ENCODE results near the gene PODXL2. TPM values are rescaled to one million over a fixed set of nuclear protein-coding genes. Genes with fewer than 3 reads are reported as not detected.
"Not testable (repeated sequence)": the region's sequence is repeated elsewhere in the genome, so short reads cannot be mapped to it uniquely, and the experiment has no call there.

Gene PODXL2
- total RNA-seq, 2 experiments from 2014 or later: 0.98 to 1.1 TPM

GRCh38 chr3:127674790-127675189 lies 45.8 kb downstream of the PODXL2 start:
- CTCF ChIA-PET: no interaction called here
- H3K27ac Mint-ChIP-seq: no peak overlapping the region

GRCh38 chr3:127675651-127676391 lies 46.8 kb downstream of the PODXL2 start:
- no peak overlapping the region for H3K27ac Mint-ChIP-seq
- CTCF ChIA-PET: interaction anchor here (0.5 kb wide), 1 partner anchor 13 kb away, joined by 3 read pairs; no protein-coding TSS in a partner anchor
- H3K36me3 Mint-ChIP-seq (ENCODE audit: low read depth): no peaks in the 10 kb centered on the region
- no peaks in the 10 kb centered on the region for H3K27me3 Mint-ChIP-seq (ENCODE audit: low read depth)
- no peak overlapping the region for H3K4me3 Mint-ChIP-seq
- H3K4me1 Mint-ChIP-seq (ENCODE audit: low read depth): peaks cover 22% of the 10 kb centered on the region
- no peak for DNase-seq
- intact Hi-C loops (cut with micrococcal nuclease): loop anchor here (10.0 kb wide), 1 partner anchor 1439 kb away; no protein-coding TSS in a partner anchor
- no peaks in the 10 kb centered on the region for H3K9me3 Mint-ChIP-seq

More at GRCh38 chr3:127674790-127675189, 45.8 kb downstream of the PODXL2 start:
- H3K36me3 Mint-ChIP-seq (ENCODE audit: low read depth): no peaks in the 10 kb centered on the region
- peaks cover 22% of the 10 kb centered on the region for H3K4me1 Mint-ChIP-seq (ENCODE audit: low read depth)
- no peaks in the 10 kb centered on the region for H3K27me3 Mint-ChIP-seq (ENCODE audit: low read depth)
- H3K9me3 Mint-ChIP-seq: no peaks in the 10 kb centered on the region
- H3K4me3 Mint-ChIP-seq: no peak overlapping the region
- intact Hi-C loops (cut with micrococcal nuclease): loop anchor here (5.0 to 10.0 kb wide), 2 partner anchors 448 to 1440 kb away; partner anchors contain the start of gene RUVBL1
- no peak for DNase-seq

- CTCF ChIA-PET: interaction anchor here (0.9 kb wide), 1 partner anchor 77 kb away, joined by 3 read pairs; no protein-coding TSS in a partner anchor
- intact Hi-C loops (cut with micrococcal nuclease): loop anchor here (10.0 kb wide), 1 partner anchor 1438 kb away; no protein-coding TSS in a partner anchor
- Mint-ChIP-seq H3K4me1 (ENCODE audit: low read depth) (peaks cover 19% of the 10 kb centered on the region), H3K9me3 (no peaks in the 10 kb centered on the region), H3K27me3 (ENCODE audit: low read depth) (no peaks in the 10 kb centered on the region), H3K4me3 (no peak overlapping the region), H3K27ac (no peak overlapping the region), H3K36me3 (ENCODE audit: low read depth) (no peaks in the 10 kb centered on the region)
- no peak for DNase-seq
These were observed 47.5 kb downstream of the PODXL2 start for GRCh38 chr3:127676456-127676855.

- no peaks in the 10 kb centered on the region for H3K27me3 Mint-ChIP-seq (ENCODE audit: low read depth)
- DNase-seq: no peak
- intact Hi-C loops (cut with micrococcal nuclease): loop anchor here (10.0 kb wide), 1 partner anchor 1438 kb away; no protein-coding TSS in a partner anchor
- CTCF ChIA-PET: interaction anchor here (0.9 kb wide), 1 partner anchor 78 kb away, joined by 3 read pairs; no protein-coding TSS in a partner anchor
- H3K4me3 Mint-ChIP-seq: no peak overlapping the region
- H3K27ac Mint-ChIP-seq: no peak overlapping the region
- peaks cover 19% of the 10 kb centered on the region for H3K4me1 Mint-ChIP-seq (ENCODE audit: low read depth)
- no peaks in the 10 kb centered on the region for H3K9me3 Mint-ChIP-seq
- H3K36me3 Mint-ChIP-seq (ENCODE audit: low read depth): no peaks in the 10 kb centered on the region
These were observed 48.0 kb downstream of the PODXL2 start for GRCh38 chr3:127676921-127677351.

GRCh38 chr3:127677541-127678314 lies 48.7 kb downstream of the PODXL2 start:
- Mint-ChIP-seq H3K9me3 (no peaks in the 10 kb centered on the region), H3K4me1 (ENCODE audit: low read depth) (peaks cover 19% of the 10 kb centered on the region), H3K4me3 (no peak overlapping the region), H3K36me3 (ENCODE audit: low read depth) (no peaks in the 10 kb centered on the region), H3K27me3 (ENCODE audit: low read depth) (no peaks in the 10 kb centered on the region), H3K27ac (no peak overlapping the region)
- no peak for DNase-seq
- intact Hi-C loops (cut with micrococcal nuclease): loop anchor here (10.0 kb wide), 1 partner anchor 1437 kb away; no protein-coding TSS in a partner anchor
- CTCF ChIA-PET: interaction anchor here (0.9 kb wide), 1 partner anchor 79 kb away, joined by 3 read pairs; no protein-coding TSS in a partner anchor

GRCh38 chr3:127678315-127678599 lies 49.3 kb downstream of the PODXL2 start:
- CTCF ChIA-PET: no interaction called here

GRCh38 chr3:127678611-127679533 lies 49.9 kb downstream of the PODXL2 start:
- H3K4me1 Mint-ChIP-seq (ENCODE audit: low read depth): peaks cover 19% of the 10 kb centered on the region
- H3K36me3 Mint-ChIP-seq (ENCODE audit: low read depth): no peaks in the 10 kb centered on the region
- no peaks in the 10 kb centered on the region for H3K27me3 Mint-ChIP-seq (ENCODE audit: low read depth)
- H3K27ac Mint-ChIP-seq: no peak overlapping the region
- H3K9me3 Mint-ChIP-seq: no peaks in the 10 kb centered on the region
- intact Hi-C loops (cut with micrococcal nuclease): loop anchor here (10.0 kb wide), 1 partner anchor 1436 kb away; no protein-coding TSS in a partner anchor
- H3K4me3 Mint-ChIP-seq: no peak overlapping the region
- CTCF ChIA-PET: interaction anchor here (0.6 to 1.1 kb wide), 2 partner anchors 82 to 1593 kb away, joined by 3 to 5 read pairs; no protein-coding TSS in a partner anchor
- DNase-seq: no peak

More at GRCh38 chr3:127678315-127678599, 49.3 kb downstream of the PODXL2 start:
- DNase-seq: no peak
- H3K27ac Mint-ChIP-seq: no peak overlapping the region
- no peak overlapping the region for H3K4me3 Mint-ChIP-seq
- no peaks in the 10 kb centered on the region for H3K27me3 Mint-ChIP-seq (ENCODE audit: low read depth)
- no peaks in the 10 kb centered on the region for H3K9me3 Mint-ChIP-seq
- peaks cover 19% of the 10 kb centered on the region for H3K4me1 Mint-ChIP-seq (ENCODE audit: low read depth)
- intact Hi-C loops (cut with micrococcal nuclease): loop anchor here (10.0 kb wide), 1 partner anchor 1437 kb away; no protein-coding TSS in a partner anchor
- no peaks in the 10 kb centered on the region for H3K36me3 Mint-ChIP-seq (ENCODE audit: low read depth)

- H3K4me1 Mint-ChIP-seq (ENCODE audit: low read depth): peaks cover 17% of the 10 kb centered on the region
- no peaks in the 10 kb centered on the region for H3K9me3 Mint-ChIP-seq
- H3K27me3 Mint-ChIP-seq (ENCODE audit: low read depth): no peaks in the 10 kb centered on the region
- CTCF ChIA-PET: interaction anchor here (0.6 to 1.1 kb wide), 2 partner anchors 83 to 1594 kb away, joined by 3 to 5 read pairs; no protein-coding TSS in a partner anchor
- no peaks in the 10 kb centered on the region for H3K36me3 Mint-ChIP-seq (ENCODE audit: low read depth)
- no peak overlapping the region for H3K4me3 Mint-ChIP-seq
- H3K27ac Mint-ChIP-seq: no peak overlapping the region
- DNase-seq: no peak
- intact Hi-C loops (cut with micrococcal nuclease): loop anchor here (10.0 kb wide), 1 partner anchor 1435 kb away; no protein-coding TSS in a partner anchor
These were observed 50.7 kb downstream of the PODXL2 start for GRCh38 chr3:127679534-127680145.

GRCh38 chr3:127680146-127680661 lies 51.2 kb downstream of the PODXL2 start:
- DNase-seq: no peak
- H3K36me3 Mint-ChIP-seq (ENCODE audit: low read depth): no peaks in the 10 kb centered on the region
- H3K27ac Mint-ChIP-seq: no peak overlapping the region
- CTCF ChIA-PET: no interaction called here
- no peaks in the 10 kb centered on the region for H3K27me3 Mint-ChIP-seq (ENCODE audit: low read depth)
- H3K4me1 Mint-ChIP-seq (ENCODE audit: low read depth): peaks cover 12% of the 10 kb centered on the region
- intact Hi-C loops (cut with micrococcal nuclease): no loop called here
- H3K4me3 Mint-ChIP-seq: no peak overlapping the region
- H3K9me3 Mint-ChIP-seq: no peaks in the 10 kb centered on the region

- CTCF ChIA-PET: interaction anchor here (0.6 kb wide), 1 partner anchor 106 kb away, joined by 3 read pairs; no protein-coding TSS in a partner anchor
- Mint-ChIP-seq H3K4me3 (no peak overlapping the region), H3K27me3 (ENCODE audit: low read depth) (no peaks in the 10 kb centered on the region), H3K27ac (no peak overlapping the region), H3K9me3 (no peaks in the 10 kb centered on the region), H3K36me3 (ENCODE audit: low read depth) (no peaks in the 10 kb centered on the region), H3K4me1 (ENCODE audit: low read depth) (peaks cover 12% of the 10 kb centered on the region)
- no peak for DNase-seq
- intact Hi-C loops (cut with micrococcal nuclease): no loop called here
These were observed 51.8 kb downstream of the PODXL2 start for GRCh38 chr3:127680798-127681221.

GRCh38 chr3:127682175-127682554 lies 53.2 kb downstream of the PODXL2 start:
- peaks cover 12% of the 10 kb centered on the region for H3K4me1 Mint-ChIP-seq (ENCODE audit: low read depth)
- H3K27ac Mint-ChIP-seq; H3K36me3 Mint-ChIP-seq (ENCODE audit: low read depth); H3K4me3 Mint-ChIP-seq; intact Hi-C loops (cut with micrococcal nuclease); H3K27me3 Mint-ChIP-seq (ENCODE audit: low read depth); DNase-seq; H3K9me3 Mint-ChIP-seq: not testable (repeated sequence)
- CTCF ChIA-PET: interaction anchor here (1.8 kb wide), 1 partner anchor 14 kb away, joined by 9 read pairs; no protein-coding TSS in a partner anchor
